Activated effector memory CD4-positive, alpha-beta T cell treated with Interleukin-2 at 50 U/mL for 16 hours (primary cell): ENCODE measurements around the gene PRKN.
"Not testable (repeated sequence)": the region's sequence is repeated elsewhere in the genome, so short reads cannot be mapped to it uniquely, and the experiment has no call there.

ENCODE experiments used
- DNase-seq: peaks from one replicate; pipeline ENCODE4 v3.0.0-alpha.2; 2020

PRKN gene

DNA sequence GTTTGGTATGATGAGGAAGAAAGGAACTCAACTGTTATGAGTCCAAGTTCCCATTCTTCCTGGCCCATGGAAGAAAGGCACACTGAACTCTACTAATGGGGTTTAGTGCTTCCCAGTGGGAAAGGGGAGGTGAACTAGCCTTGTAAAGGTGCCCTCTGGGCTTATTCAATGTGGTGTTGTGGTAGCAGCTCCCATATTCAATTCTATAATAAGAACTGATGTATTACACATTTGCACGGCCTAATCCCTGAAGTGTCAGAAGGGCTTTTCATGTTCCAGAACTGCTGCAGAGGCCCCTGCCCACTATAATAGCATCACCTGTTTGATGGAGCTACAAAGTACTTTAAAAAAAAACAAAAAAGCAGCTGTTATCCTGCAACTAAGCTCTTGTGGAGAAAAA is 17.1 kb downstream of the PRKN start:
- no peak for DNase-seq

- no peak for DNase-seq
Measured at GRCh38 chr6:162709431-162709830, 18.1 kb downstream of the PRKN start.

GRCh38 chr6:162708971-162709370 is 18.6 kb downstream of the PRKN start:
- DNase-seq = no peak

DNA sequence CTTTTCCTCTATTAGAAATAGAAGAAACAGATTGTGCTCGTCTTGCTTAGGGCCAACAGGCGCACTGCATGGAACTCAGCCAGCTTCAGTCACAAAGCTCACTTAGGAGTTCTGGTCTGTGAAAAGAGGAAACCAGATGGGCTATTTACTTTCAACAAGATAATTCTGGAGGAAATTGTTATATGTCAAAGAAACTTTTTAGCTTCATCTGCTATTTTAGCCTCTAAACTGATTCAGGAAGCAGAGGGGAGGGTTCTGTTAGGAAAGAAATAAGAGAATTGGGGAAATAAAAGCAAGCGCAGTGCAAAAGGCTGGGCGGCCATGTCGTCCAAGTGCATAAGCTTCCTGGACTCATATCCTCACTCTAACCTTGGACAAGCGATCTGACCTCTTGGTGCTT is 21.3 kb downstream of the PRKN start:
- DNase-seq = no peak

- no peak for DNase-seq
Measured at GRCh38 chr6:162705736-162706135, 21.8 kb downstream of the PRKN start.

DNA sequence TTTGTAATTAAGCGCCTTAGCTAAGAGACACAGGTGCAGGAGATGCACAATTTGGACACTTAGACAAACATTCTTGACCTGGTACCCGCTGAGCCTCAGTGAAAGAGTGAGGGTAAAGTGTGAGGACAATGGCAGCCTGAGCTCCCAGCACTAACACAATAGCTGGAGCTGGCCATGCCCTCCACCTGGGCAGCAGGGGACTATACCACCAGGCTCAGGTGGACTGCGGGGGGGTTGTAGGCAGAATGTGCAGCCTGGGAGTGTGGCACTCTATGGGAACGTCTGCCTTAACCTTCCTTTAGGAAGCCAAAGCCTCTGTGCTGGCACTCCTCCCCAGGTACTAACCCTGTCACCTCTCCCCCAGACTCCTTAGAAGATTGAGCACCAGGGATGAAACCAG is 23.6 kb downstream of the PRKN start:
- no peak for DNase-seq

GRCh38 chr6:162702446-162702845 is 25.1 kb downstream of the PRKN start:
- DNase-seq = no peak

- no peak for DNase-seq
Measured at GRCh38 chr6:162701551-162701950, 26.0 kb downstream of the PRKN start.

GRCh38 chr6:162700966-162701365 is 26.6 kb downstream of the PRKN start:
- no peak for DNase-seq

DNA sequence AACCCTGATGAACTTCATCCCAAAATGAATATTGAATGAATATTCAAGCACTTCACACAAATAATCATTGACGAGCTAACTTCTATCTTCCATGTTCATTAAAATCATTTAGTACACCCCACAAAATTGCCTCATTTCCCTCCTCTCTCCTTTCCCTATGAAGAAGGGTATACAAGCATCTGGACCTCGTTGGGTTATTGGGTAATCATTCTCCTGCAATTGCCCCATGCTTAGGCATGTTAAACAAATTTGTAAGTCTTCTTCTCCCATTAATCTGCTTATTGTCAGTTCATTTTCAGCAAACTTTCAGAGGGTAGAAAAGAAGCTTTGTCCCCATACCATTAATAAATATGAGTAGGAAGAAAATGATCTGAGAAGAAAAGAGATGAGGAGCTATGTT is 27.6 kb downstream of the PRKN start:
- no peak for DNase-seq

DNA sequence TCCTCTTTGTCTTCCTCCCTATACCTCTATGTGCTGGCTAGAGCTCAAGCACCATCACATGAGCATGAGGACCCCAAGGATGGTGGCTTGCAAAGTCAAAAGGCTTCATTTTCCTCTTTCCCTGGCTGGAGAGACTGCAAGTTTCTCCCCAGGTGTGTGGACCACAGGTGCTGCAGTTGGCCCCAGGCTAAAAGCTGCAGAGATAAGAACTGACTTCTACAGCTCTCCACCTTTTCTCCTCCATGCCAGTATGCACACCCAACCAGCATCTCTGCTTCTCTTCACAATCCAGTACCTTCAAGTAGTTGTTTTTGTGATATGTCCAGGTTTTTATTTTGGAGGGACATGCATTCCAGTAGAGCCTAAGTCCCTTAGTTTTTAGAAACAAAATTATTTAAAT is 29.1 kb downstream of the PRKN start:
- no peak for DNase-seq

GRCh38 chr6:162697872-162698403 is 29.6 kb downstream of the PRKN start:
- no peak for DNase-seq

DNA sequence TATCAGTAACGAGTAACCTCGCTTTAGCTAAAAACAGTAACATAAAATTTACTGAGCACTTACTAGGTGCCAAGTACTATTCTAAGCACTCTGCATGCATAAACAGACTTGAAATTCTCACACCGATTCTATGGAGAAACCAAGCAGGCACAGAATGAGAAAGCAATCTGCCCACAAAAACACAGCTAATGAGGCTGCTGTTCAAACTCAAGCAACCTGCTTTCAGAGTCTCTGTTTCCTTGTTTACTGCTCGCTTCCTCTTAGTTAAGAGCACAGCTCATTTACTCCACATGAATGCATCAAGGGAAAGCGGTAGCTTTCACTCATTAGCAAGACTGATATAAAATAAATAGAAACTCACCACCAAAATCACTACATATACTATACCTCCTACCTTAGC is 37.4 kb downstream of the PRKN start:
- DNase-seq = no peak

DNA sequence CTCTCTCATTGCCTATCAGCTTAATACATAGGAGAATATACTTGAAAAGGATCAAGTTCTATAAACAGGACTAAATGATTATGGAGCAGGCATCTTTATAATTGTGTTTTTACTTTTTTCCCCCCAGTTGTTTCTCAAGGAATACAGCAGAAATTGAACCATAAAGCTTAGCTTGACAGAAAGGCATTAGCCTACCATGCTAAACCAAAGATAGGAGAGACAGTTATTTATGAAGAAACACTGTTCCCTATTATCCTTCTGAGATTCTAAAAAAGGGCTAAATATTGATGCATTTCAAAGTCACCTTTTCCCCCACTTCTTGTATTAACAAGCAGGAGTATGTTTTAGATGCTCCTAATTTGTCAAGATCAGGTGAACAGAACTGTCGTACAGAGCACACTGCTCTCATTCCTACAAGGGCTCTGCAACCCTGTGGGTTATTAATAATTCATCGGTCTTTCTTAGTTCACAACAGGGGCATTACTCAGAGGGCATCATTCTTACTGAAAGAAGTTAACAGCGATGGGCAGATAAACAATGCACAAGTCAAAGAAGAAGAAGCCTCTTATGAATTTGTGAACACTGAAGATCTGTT is 38.7 kb downstream of the PRKN start:
- DNase-seq = no peak

GRCh38 chr6:162685586-162685985 is 42.0 kb downstream of the PRKN start:
- DNase-seq = no peak

DNA sequence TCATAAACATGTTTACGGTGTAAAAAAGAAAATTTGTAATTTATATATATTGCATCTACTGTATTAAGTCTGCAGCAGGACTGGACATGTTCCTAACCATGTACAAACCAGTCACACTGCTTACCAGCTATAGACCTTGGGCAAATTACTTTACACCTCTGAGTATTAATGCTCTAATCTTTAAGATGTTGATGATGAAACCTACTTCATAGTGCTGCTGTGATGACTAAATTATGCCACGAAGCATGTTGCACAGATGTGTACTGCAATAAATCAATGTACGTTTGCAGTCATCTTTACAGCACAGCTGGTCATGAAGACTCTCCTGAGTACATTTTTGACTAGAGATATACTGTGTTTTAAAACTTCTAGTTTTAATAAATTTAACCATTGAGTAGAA is 42.6 kb downstream of the PRKN start:
- no peak for DNase-seq

DNA sequence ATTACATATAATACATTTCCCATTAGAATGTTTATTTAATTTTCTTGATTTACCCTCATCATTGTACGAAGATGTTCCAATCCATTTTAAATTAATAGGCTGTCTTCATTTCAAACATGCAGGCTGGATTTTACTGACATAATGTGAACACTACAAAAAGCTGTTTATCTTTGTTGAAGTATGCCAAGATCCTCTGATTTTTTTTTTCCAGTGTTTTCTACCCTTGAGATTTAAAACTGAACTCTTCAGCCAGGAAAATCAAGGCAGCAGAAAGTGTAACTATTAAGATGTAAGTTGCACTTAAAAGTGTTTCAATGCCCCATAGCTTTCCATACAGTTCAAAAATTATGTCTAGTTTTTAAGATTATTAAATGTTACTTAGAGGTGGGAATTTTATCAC is 43.5 kb downstream of the PRKN start:
- no peak for DNase-seq

DNA sequence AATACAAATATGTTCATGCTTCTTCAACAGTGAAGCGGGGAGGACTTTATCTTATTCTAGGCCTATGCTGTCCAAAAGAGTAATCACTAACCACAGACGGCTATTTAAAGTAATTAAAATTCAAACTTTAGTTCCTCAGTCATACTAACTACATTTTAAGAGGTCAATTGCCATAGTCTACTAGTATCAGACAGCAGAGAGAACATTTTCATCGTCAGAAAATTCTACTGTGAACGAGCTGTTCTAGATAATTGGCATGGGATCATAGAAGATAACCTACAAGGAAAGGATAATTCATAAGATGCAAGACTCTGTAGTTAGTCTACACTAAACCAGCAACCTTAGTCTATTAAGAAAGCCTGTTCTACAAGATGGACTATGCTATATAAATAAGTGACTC is 44.4 kb downstream of the PRKN start:
- no peak for DNase-seq

DNA sequence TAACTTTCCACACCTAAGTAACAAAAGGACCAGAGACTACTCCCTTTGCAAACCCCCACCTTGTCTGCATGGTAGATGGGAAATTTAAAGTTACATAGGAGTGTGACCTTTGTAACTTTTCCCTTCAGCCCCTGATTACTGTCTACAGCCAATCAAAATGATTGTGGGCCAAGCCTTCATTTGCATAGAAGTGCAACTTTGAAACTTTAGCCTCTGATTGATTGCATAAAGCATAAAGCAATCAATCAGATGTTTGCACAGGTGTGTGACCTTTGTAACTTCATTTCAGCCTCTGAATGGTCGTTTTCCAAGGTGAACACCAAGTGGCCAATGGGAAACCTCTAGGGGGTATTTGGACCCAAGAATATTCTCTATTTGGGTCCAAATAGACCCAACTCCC is 46.1 kb downstream of the PRKN start:
- no peak for DNase-seq

DNA sequence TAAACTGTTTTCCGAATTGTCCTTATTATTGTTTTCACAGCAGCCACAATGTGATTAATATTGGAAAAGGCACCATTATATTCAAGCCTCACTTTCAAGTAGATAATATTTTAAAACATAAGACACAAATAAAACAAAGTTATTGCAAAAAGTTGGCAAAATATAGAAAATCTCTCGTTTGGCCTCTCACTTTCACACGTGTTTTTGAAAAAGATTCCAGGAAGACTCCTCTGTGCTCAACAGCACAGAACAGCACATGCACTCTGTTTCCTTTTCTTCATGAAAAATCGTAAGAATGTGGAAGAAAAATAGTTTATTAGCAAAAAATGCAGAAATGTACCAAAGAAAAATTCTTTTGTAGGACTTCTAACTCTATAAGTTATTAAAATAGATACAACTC is 46.7 kb downstream of the PRKN start:
- no peak for DNase-seq

- DNase-seq = no peak
Measured at GRCh38 chr6:162680367-162680766, 47.2 kb downstream of the PRKN start.

DNA sequence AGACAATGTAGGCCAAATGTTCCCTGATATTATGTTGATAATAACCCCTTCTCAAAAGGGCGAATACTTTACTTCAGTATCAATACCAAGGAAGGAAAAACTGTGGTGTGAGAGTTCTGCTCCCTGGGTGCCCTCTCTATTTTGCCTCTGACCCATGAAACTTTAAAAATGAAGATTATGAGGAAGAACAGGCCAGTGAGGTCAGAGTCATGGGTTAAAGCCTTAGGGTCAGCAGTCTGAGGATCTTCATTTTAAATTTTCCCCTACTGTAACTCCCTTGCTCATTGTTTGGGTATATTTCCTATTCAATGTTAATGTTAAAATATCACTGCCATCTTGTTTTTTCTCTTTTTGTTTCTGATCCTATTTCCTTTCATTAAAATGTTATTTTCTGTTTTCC is 47.9 kb downstream of the PRKN start:
- DNase-seq = no peak

DNA sequence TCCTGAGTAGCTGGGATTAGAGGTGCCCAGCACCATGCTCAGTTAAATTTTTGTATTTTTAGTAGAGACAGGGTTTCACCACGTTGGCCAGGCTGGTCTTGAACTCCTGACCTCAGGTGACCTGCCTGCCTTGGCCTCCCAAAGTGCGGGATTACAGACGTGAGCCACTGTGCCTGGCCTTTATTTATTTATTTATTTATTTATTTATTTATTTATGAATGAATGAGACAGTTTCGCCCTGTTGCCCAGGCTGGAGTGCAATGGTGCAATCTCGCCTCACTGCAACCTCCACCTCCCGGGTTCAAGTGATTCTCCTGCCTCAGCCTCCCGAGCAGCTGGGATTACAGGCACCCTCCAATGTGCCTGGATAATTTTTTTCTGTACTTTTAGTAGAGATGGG is 48.7 kb downstream of the PRKN start:
- DNase-seq = not testable (repeated sequence)

- DNase-seq = no peak
Measured at GRCh38 chr6:162675503-162675902, 52.1 kb downstream of the PRKN start.

GRCh38 chr6:162674452-162674851 is 53.1 kb downstream of the PRKN start:
- DNase-seq = no peak
